Measurements from ENCODE around the gene SATB2. TPM values are rescaled to one million over a fixed set of nuclear protein-coding genes. Genes with fewer than 3 reads are reported as not detected.

SATB2 gene
- 13.8 TPM for total RNA-seq (2021; ENCODE audit: unreplicated experiment)
- polyA plus RNA-seq (2012) = 3.9 and 4.0 TPM in 2 replicates
- Bru-seq, nascent RNA = percentile 77 among the genes with signal in this experiment
- BruChase-seq, experiment 1, labeled RNA remaining after a 6-hour chase = percentile 59 among the genes with signal in this experiment
- percentile 66 among the genes with signal in this experiment for BruChase-seq, experiment 2, labeled RNA remaining after a 2-hour chase
- long read RNA-seq, full-length matches to known transcripts = 2 of 12 reads
- long read RNA-seq, partial matches to known transcripts = 7 of 12 reads
- long read RNA-seq, other reads (novel, unspliced or antisense) = 3 of 12 reads

DNA sequence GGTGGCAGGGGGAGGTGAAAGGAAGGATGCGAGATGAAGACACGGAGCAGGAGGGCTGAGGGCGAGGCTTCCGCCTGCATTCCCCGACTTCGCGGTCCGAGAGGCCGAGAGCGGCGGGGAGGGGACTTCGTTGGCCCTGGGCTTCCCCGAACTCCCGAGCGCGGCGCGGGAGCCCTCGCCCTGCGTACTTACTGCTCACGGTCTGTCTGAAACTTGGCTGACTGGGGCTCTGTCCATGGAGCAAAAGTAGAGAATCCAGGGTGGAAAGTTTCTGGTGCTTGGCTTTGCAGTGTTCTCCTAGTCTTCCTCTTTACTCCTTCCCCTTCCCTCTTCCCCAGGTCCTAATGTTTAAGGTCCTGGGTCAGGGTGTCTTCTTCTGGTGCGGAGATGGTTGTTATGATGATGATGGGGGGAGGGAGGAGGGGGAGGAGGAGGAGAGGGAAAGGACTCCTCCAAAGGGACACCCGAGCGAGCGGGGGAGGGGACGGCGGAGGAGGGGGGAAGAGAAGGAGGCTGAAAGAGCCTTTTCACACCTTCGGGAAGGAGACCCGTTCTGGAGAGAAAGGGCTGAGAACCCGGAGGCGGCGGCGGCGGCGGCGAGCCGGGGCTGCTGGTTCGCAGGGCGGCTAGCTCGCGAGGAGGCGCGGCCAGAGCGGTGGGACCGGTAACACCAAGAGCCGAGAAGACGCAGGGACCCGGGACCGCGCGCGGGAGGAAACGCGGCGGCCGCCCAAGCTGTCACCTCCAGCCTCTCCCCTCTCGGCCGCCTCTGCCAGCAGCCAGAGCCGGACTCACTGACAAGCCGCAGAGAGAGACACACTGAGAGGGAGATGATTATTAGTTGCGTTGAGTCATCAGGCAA lies at the start of gene SATB2:
Gene SATB2, minus strand, starts transcription at position 793 of the 862 bp plus-strand sequence. CDS start 1,902 bp downstream, outside the sequence.
- Histone ChIP-seq H3K27me3 (ENCODE audit: insufficient read depth, low read length) (no peaks in the 10 kb centered on the region), H4K20me1 (ENCODE audit: insufficient read depth) (no peaks in the 10 kb centered on the region), H2AFZ (ENCODE audit: low read depth, low read length, poor library complexity, severe bottlenecking) (no peak within 1 kb of the TSS), H3K79me2 (ENCODE audit: insufficient read depth, low read length) (peaks cover 41% of the 10 kb centered on the region), H3K27ac (ENCODE audit: low read depth, low read length) (peak within 1 kb of the TSS; percentile 98), H3K9me2 (ENCODE audit: insufficient read depth) (no peaks in the 10 kb centered on the region), H3K4me2 (ENCODE audit: low read length) (peak within 1 kb of the TSS; percentile 90), H3K4me1 (ENCODE audit: control insufficient read depth in 1 of 2, insufficient read depth in 2 of 2, low read length in 2 of 2) (peaks cover 12 to 27% of the 10 kb centered on the region in 2 experiments), H3K4me3 (replicated peaks in 1 of 2; ENCODE audit: low read depth in 1 of 2, low read length in 2 of 2) (peak within 1 kb of the TSS; percentile 64 to 72), H3K36me3 (ENCODE audit: control insufficient read depth in 1 of 2, insufficient read depth in 2 of 2, low read length in 2 of 2) (no peaks in the 10 kb centered on the region; a peak in 1 of 4 replicates), H3K9ac (ENCODE audit: low read length) (peak within 1 kb of the TSS; percentile 92), H3K9me3 (ENCODE audit: control insufficient read depth in 1 of 2, insufficient read depth in 1 of 2, low read depth in 1 of 2, low read length in 2 of 2) (no peaks in the 10 kb centered on the region)
- ChIA-PET CTCF (no interaction called here), RAD21 (ENCODE audit: low non-redundant PET in 1 of 2, low total read pairs in 2 of 2, uncharacterized antibody in 2 of 2, unreplicated experiment in 2 of 2) (no interaction called here), POLR2A (no interaction called here)
- BruUV-seq (replicated peaks) = no TSS peak
- DNase-seq (ENCODE audit: low read depth, low spot score) (peak; percentile 65), ATAC-seq (peak; percentile 22)
- TF ChIP-seq FOSL1 (IDR thresholded peaks at IDR 0.05; ENCODE audit: low read depth) (no peak), POLR2AphosphoS5 (IDR thresholded peaks at IDR 0.05; ENCODE audit: low read depth, low read length) (peak; percentile 50)
- intact Hi-C loops (cut with micrococcal nuclease) = no loop called here

DNA sequence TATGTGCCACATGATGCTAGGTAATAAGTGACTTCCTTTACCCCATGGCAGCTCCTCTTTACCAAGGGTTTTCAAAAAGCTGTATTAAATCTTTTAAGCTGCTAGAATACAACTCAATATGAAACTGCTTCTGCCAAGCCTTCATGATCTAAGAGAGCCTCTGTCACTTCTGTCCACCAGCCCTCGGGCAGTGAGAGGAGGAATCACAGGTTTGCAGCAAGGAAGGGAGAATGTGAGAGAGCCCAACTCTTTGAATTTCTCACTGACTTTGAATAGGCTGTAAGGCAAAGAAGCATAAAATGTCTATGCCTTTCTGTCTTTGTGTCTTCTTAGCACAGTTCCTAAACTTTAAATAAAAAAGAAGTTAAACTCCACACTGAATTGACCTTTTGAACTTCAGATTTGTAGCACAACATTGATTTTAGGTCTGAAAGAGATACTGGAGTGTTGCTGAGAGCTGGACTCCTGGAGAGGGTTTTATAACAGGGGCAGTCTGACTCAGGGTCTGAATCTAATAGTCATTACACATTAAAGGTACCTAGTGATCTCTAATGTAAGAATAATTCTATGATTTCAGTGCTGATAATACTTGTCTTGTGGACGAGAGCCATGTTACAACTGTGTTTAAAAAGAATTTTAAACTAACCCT lies 48.1 kb upstream of the SATB2 start:
- no peak for DNase-seq (ENCODE audit: low read depth, low spot score)
- ChIA-PET CTCF (interaction anchor here (2.0 kb wide), 1 partner anchor 17 kb away, joined by 9 read pairs; no protein-coding TSS in a partner anchor), RAD21 (ENCODE audit: low non-redundant PET in 1 of 2, low total read pairs in 2 of 2, uncharacterized antibody in 2 of 2, unreplicated experiment in 2 of 2) (no interaction called here), POLR2A (no interaction called here)
- Histone ChIP-seq H3K27ac (ENCODE audit: low read depth, low read length) (no peak overlapping the region), H4K20me1 (ENCODE audit: insufficient read depth) (no peaks in the 10 kb centered on the region), H3K9me2 (ENCODE audit: insufficient read depth) (no peaks in the 10 kb centered on the region), H3K4me1 (ENCODE audit: control insufficient read depth in 1 of 2, insufficient read depth in 2 of 2, low read length in 2 of 2) (no peaks in the 10 kb centered on the region), H3K9me3 (ENCODE audit: control insufficient read depth in 1 of 2, insufficient read depth in 1 of 2, low read depth in 1 of 2, low read length in 2 of 2) (no peaks in the 10 kb centered on the region), H3K36me3 (ENCODE audit: control insufficient read depth in 1 of 2, insufficient read depth in 2 of 2, low read length in 2 of 2) (no peaks in the 10 kb centered on the region), H2AFZ (ENCODE audit: low read depth, low read length, poor library complexity, severe bottlenecking) (no peak overlapping the region), H3K79me2 (ENCODE audit: insufficient read depth, low read length) (no peaks in the 10 kb centered on the region), H3K27me3 (ENCODE audit: insufficient read depth, low read length) (0 out of 2 replicates have a peak, but pooled peaks cover 4% of the 10 kb centered on the region), H3K4me2 (ENCODE audit: low read length) (no peak overlapping the region), H3K9ac (ENCODE audit: low read length) (no peak overlapping the region), H3K4me3 (replicated peaks in 1 of 2; ENCODE audit: low read depth in 1 of 2, low read length in 2 of 2) (no peak overlapping the region)
- BruUV-seq (replicated peaks) = no TSS peak
- intact Hi-C loops (cut with micrococcal nuclease) = no loop called here
- ATAC-seq = no peak
- TF ChIP-seq EZH2 (IDR thresholded peaks at IDR 0.05) (no peak), TCF7L2 (IDR thresholded peaks at IDR 0.05; ENCODE audit: borderline replicate concordance, extremely low read depth, insufficient read depth, insufficient read length) (no peak), SP1 (IDR thresholded peaks at IDR 0.05; ENCODE audit: low read depth) (no peak), FOSL1 (IDR thresholded peaks at IDR 0.05; ENCODE audit: low read depth) (no peak)
- TF ChIP-seq, protein P1, sequence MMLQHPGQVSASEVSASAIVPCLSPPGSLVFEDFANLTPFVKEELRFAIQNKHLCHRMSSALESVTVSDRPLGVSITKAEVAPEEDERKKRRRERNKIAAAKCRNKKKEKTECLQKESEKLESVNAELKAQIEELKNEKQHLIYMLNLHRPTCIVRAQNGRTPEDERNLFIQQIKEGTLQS (IDR thresholded peaks at IDR 0.05) = no peak

Measured in HCT116 (cell line).